Measurements from ENCODE around the gene BMPR1B.

The BMPR1B gene

DNA sequence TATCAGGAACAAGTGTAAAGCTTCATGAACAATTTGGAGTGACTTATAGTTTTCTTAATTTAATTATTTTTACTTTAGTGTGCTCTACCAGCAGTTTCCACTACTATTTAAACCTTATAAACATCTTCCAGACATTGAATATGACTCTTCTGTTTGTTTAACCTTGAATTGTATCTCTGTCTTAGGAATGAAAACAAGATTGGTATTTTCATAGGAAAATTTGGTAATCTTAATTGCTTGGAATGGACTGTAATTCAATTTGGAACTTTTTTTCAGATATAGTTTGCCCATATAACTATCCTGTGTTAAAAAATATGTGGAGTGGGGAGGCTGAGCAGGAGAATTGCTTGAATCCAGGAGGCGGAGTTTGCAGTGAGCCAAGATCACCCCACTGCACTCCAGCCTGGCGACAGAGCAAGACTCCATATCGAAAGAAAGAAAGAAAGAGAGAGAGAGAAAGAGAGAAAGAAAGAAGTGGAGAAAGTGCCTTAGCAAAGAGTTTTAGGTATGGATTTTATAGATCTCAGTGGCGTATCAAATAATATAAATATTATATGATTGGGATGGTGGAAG lies 242.4 kb downstream of the BMPR1B start:
- DNase-seq (ENCODE audit: low spot score): no peak
- H3K27ac ChIP-seq: no peak overlapping the region
- no peak overlapping the region for H3K4me3 ChIP-seq
- TF ChIP-seq, protein P1, sequence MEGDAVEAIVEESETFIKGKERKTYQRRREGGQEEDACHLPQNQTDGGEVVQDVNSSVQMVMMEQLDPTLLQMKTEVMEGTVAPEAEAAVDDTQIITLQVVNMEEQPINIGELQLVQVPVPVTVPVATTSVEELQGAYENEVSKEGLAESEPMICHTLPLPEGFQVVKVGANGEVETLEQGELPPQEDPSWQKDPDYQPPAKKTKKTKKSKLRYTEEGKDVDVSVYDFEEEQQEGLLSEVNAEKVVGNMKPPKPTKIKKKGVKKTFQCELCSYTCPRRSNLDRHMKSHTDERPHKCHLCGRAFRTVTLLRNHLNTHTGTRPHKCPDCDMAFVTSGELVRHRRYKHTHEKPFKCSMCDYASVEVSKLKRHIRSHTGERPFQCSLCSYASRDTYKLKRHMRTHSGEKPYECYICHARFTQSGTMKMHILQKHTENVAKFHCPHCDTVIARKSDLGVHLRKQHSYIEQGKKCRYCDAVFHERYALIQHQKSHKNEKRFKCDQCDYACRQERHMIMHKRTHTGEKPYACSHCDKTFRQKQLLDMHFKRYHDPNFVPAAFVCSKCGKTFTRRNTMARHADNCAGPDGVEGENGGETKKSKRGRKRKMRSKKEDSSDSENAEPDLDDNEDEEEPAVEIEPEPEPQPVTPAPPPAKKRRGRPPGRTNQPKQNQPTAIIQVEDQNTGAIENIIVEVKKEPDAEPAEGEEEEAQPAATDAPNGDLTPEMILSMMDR (IDR thresholded peaks at IDR 0.05): no peak

DNA sequence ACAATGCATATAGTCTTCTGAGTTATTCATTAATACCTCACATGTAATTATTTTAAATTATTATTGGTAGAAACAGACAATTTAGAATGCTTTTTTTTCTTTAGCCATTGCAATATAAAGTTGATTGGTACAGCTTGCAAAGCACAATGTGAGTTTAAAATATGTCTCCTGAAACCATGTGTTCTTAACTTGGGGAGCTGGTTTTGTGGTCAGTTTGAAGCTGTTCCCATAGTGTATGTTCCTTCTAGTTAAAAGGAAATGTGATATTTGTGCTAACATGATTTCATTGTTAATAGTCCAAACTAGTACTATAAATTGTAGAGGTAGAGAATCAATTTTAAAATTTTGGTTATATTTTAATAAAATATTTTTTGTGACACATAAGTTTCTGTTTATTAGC lies 247.2 kb downstream of the BMPR1B start:
- H3K27ac ChIP-seq: no peak overlapping the region
- H3K4me3 ChIP-seq: no peak overlapping the region
- TF ChIP-seq, protein P1 (IDR thresholded peaks at IDR 0.05): no peak
- DNase-seq (ENCODE audit: low spot score): no peak

DNA sequence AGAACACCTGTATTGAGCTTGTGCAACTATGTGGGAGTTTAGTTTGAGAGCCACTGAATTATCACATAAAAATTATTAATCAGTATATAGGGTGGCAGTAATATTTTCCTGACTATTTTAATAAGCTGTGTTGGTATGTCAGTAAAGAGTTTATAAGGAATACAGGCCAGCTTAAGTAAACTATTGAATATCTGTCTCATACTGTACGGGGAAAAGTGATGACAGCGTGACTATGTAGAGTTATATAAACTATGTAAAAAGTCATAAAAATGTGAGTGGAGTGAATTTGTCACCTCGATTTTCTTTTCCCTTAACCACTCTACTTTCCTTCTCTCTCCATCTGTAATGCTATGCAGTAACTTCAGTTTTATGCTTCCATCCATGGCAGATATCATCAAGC lies 250.2 kb downstream of the BMPR1B start:
- DNase-seq (ENCODE audit: low spot score): no peak
- no peak overlapping the region for H3K4me3 ChIP-seq
- H3K27ac ChIP-seq: no peak overlapping the region
- TF ChIP-seq, protein P1 (IDR thresholded peaks at IDR 0.05): no peak

DNA sequence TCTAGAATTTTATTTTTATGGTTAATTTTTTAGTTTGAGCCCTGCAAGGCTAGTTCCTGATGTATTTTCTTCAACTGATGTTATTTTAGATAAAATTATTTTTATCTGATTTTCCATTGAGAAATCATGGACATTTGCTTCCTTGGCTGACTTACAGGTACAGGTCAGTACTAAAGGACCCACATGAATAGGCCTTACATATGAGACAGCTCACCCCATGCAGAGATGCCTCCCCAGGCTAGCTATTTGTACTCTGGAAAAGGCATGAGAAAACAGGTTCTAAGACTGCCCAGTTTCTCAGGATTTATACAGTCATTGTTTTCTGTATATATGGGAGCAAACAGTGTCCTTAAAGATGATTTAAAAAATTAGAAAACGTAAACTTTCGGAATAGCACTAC lies 255.5 kb downstream of the BMPR1B start:
- H3K27ac ChIP-seq: no peak overlapping the region
- H3K4me3 ChIP-seq: no peak overlapping the region
- TF ChIP-seq, protein P1 (IDR thresholded peaks at IDR 0.05): no peak
- DNase-seq (ENCODE audit: low spot score): no peak

DNA sequence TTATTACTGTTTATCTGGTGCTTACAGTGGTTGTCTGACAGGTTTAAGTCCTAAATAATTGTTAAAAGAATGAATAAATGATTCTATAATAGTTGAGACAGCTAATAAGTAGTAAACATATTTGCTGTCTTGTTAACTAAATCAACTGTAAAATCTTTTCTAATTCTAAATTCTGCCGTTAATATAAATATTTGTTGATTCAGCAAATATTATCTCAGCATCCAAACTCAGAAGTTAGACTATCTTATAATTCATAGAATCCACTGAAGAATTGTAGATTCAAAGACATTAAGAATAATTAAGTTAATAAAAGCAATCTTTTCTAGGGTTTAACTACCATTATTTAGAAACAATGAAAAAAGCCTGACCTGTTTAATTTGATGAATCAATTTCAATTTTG lies 256.3 kb downstream of the BMPR1B start:
- no peak overlapping the region for H3K4me3 ChIP-seq
- no peak for DNase-seq (ENCODE audit: low spot score)
- TF ChIP-seq, protein P1 (IDR thresholded peaks at IDR 0.05): no peak

DNA sequence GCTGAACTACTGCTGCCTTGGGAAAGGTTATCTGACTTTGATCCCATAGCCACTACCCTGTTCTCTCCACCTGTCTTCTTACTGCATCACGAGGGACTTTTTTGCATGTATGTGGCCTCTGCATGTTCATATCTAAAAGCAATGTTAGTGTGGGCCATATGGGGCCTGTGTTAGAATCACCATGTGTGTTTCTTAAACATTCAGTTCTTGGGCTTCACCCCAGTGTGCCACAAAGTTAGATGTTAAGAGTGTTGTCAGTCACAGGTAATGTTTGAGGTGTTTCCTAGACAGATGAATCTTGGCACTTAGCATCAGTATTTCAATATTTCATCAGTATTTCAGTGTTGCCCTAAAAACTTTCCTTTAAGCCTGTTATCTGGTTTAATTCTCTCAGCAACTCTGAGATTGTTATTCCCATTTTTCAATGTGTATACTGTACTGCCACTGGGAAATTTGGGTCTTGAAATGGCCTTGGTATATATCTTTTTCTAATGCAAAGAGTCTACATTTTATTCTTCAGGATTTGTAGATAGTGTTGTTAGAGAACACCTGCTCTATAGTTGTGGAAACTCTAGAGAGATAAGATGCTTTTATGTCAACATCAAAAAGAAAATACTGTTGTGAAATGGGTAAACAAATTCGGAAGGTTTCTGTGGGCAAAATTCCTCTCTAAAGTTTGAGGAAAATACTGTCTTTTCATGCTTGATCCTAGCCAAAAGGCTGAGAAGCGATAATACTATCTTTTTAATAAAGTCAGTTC lies 259.7 kb downstream of the BMPR1B start:
- no peak overlapping the region for H3K27ac ChIP-seq
- TF ChIP-seq, protein P1 (IDR thresholded peaks at IDR 0.05): no peak
- no peak for DNase-seq (ENCODE audit: low spot score)
- H3K4me3 ChIP-seq: no peak overlapping the region

More for the DNA sequence above, 256.3 kb downstream of the BMPR1B start:
- H3K27ac ChIP-seq: no peak overlapping the region

DNA sequence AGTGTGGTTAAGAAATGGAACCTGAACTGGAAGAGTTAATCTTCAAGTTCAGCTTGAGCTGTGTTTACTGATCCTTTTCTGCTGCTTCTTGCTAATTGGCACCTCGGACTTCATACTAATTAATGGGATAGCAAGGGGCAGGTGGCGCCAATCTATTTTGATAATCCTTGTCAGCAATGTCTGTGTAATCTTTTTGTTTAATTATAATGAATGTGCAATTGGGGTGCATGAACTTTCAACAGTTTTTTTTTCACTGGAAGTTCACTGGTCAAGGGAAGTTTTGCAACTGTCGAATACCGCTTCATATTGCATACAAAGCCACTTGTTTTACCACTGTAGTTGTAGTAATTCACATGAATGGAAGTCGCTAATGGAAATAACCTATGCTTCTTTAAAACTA lies 261.0 kb downstream of the BMPR1B start:
- no peak overlapping the region for H3K27ac ChIP-seq
- no peak for DNase-seq (ENCODE audit: low spot score)
- no peak overlapping the region for H3K4me3 ChIP-seq
- TF ChIP-seq, protein P1 (IDR thresholded peaks at IDR 0.05): no peak

All from coronary artery (tissue), 2 donors.